IMR-90 (cell line): ENCODE results near the gene SLC9A5. TPM values are rescaled to one million over a fixed set of nuclear protein-coding genes. Genes with fewer than 3 reads are reported as not detected.

Source experiments
- ATAC-seq: fragments of 200-7000 bp; cut with Tn5 transposase; 2 replicates; pipeline ENCODE4 v1.9.1; 2020; ENCODE audit warnings: low read depth, mild to moderate bottlenecking, moderate library complexity
- BruUV-seq: library from RNA; stranded (reverse); fragments of 400-500 nt; replicated peaks from 2 replicates; lab custom pipeline; 2021; lab: Mats Ljungman, UMichigan
- CTCF ChIA-PET: fragments of 300-600 bp; formaldehyde crosslinking; extraction: SDS; loops from one replicate; lab custom pipeline; 2021; ENCODE audit warnings: antibody characterized with exemption; lab: Yijun Ruan, JAX
- POLR2A ChIA-PET: fragments of 300-600 bp; sonication (Branson Sonifier 250); formaldehyde crosslinking; loops from one replicate; lab custom pipeline; 2022; ENCODE audit warnings: antibody characterized with exemption; ENCODE audit not compliant: unreplicated experiment; lab: Charles Lee
- DNase-seq: peaks from one replicate; pipeline ENCODE4 v3.0.0; 2013
- H2AFZ ChIP-seq: replicated peaks from 2 replicates; pipeline ENCODE3; 2013; ENCODE audit warnings: low read length, mild to moderate bottlenecking; ENCODE audit not compliant: poor library complexity
- H2AK5ac ChIP-seq: 2 replicates; pipeline ENCODE4 v1.6.1; 2013; ENCODE audit warnings: low read depth, low read length, inconsistent platforms
- H2AK9ac ChIP-seq: replicated peaks from 2 replicates; pipeline ENCODE3; 2013; ENCODE audit warnings: mild to moderate bottlenecking, low read depth, low read length, moderate library complexity; ENCODE audit not compliant: poor library complexity
- H2BK120ac ChIP-seq: 2 replicates; pipeline ENCODE4 v1.6.1; 2013; ENCODE audit warnings: low read depth, low read length, inconsistent platforms
- H2BK15ac ChIP-seq: 3 replicates; pipeline ENCODE4 v1.6.1; 2013; ENCODE audit warnings: low read depth, low read length, inconsistent platforms
- H2BK20ac ChIP-seq: 2 replicates; pipeline ENCODE4 v1.6.1; 2013; ENCODE audit warnings: low read depth, mild to moderate bottlenecking, inconsistent platforms, low read length, moderate library complexity
- H2BK5ac ChIP-seq: 2 replicates; pipeline ENCODE4 v1.6.1; 2013; ENCODE audit warnings: mild to moderate bottlenecking, low read depth, low read length, inconsistent platforms; ENCODE audit not compliant: poor library complexity, severe bottlenecking
- H3K14ac ChIP-seq: replicated peaks from 2 replicates; pipeline ENCODE4 v1.6.1; 2013; ENCODE audit warnings: low read depth, low read length, inconsistent platforms
- H3K18ac ChIP-seq: 2 replicates; pipeline ENCODE4 v1.6.1; 2013; ENCODE audit warnings: low read depth, low read length, control low read depth
- H3K23ac ChIP-seq: 2 replicates; pipeline ENCODE4 v1.6.1; 2013; ENCODE audit warnings: low read depth, low read length, inconsistent platforms
- H3K27ac ChIP-seq: 2 replicates; pipeline ENCODE4 v1.5.1; 2013; ENCODE audit warnings: mild to moderate bottlenecking, control low read depth, low read length; ENCODE audit not compliant: insufficient read depth
- H3K27me3 ChIP-seq: 2 replicates; pipeline ENCODE4 v1.6.1; 2013; ENCODE audit warnings: low read length; ENCODE audit not compliant: control insufficient read depth, insufficient read depth
- H3K36me3 ChIP-seq: 2 replicates; pipeline ENCODE4 v1.6.1; 2013; ENCODE audit warnings: low read length, mixed read lengths; ENCODE audit not compliant: control insufficient read depth, insufficient read depth
- H3K4ac ChIP-seq: 2 replicates; pipeline ENCODE4 v1.6.1; 2013; ENCODE audit warnings: low read depth, low read length, inconsistent platforms
- H3K4me1 ChIP-seq: 2 replicates; pipeline ENCODE4 v1.6.1; 2013; ENCODE audit warnings: low read length, mixed read lengths; ENCODE audit not compliant: control insufficient read depth, insufficient read depth
- H3K4me2 ChIP-seq: 2 replicates; pipeline ENCODE4 v1.6.1; 2013; ENCODE audit warnings: low read depth, mild to moderate bottlenecking, control low read depth, low read length, moderate library complexity
- H3K4me3 ChIP-seq: 2 replicates; pipeline ENCODE4 v1.5.1; 2013; ENCODE audit warnings: low read depth, mild to moderate bottlenecking, control low read depth, low read length, moderate library complexity; ENCODE audit not compliant: insufficient read depth
- H3K56ac ChIP-seq: 2 replicates; pipeline ENCODE4 v1.6.1; 2013; ENCODE audit warnings: low read length, inconsistent platforms; ENCODE audit not compliant: insufficient read depth; ENCODE audit errors: extremely low read depth
- H3K79me1 ChIP-seq, 2 experiments: 2 replicates each; pipeline ENCODE4 v1.6.1; 2013; ENCODE audit warnings: low read length in 2 of 2, inconsistent platforms in 1 of 2, low read depth in 1 of 2
- H3K9ac ChIP-seq: 2 replicates; pipeline ENCODE4 v1.6.1; 2013; ENCODE audit warnings: low read depth, low read length, control low read depth
- H3K9me1 ChIP-seq: 2 replicates; pipeline ENCODE4 v1.6.1; 2013; ENCODE audit warnings: low read length, inconsistent platforms; ENCODE audit not compliant: insufficient read depth
- H3K9me3 ChIP-seq: 2 replicates; pipeline ENCODE4 v1.6.1; 2013; ENCODE audit warnings: low read length; ENCODE audit not compliant: control insufficient read depth, insufficient read depth
- H4K20me1 ChIP-seq: 2 replicates; pipeline ENCODE4 v1.6.1; 2013; ENCODE audit warnings: low read length, inconsistent platforms; ENCODE audit not compliant: insufficient read depth
- H4K5ac ChIP-seq: 2 replicates; pipeline ENCODE4 v1.6.1; 2013; ENCODE audit warnings: mild to moderate bottlenecking, low read depth, low read length, control low read depth
- H4K8ac ChIP-seq, 2 experiments: 2 replicates each; pipeline ENCODE4 v1.6.1; 2013; ENCODE audit warnings: low read depth in 2 of 2, low read length in 2 of 2, control low read depth in 1 of 2, inconsistent platforms in 1 of 2
- H4K91ac ChIP-seq: 2 replicates; pipeline ENCODE4 v1.6.1; 2013; ENCODE audit warnings: low read depth, low read length, inconsistent platforms; ENCODE audit not compliant: insufficient read depth
- CHD1 ChIP-seq: IDR thresholded peaks from 2 replicates; pipeline ENCODE4 v1.6.1; 2012; ENCODE audit warnings: low read depth, low read length, improper control_type of control experiment
- MAZ ChIP-seq: IDR thresholded peaks from 2 replicates; pipeline ENCODE4 v1.6.1; 2012; ENCODE audit warnings: low read depth, mild to moderate bottlenecking, low read length, improper control_type of control experiment, moderate library complexity, borderline replicate concordance
- NFE2L2 ChIP-seq: fragments of 150-350 bp; IDR thresholded peaks from 2 replicates; pipeline ENCODE4 v1.6.1; 2016; ENCODE audit warnings: low read depth, mild to moderate bottlenecking, low read length
- SMC3 ChIP-seq: fragments of 150-350 bp; IDR thresholded peaks from 2 replicates; pipeline ENCODE4 v1.6.1; 2016; ENCODE audit warnings: low read depth, mild to moderate bottlenecking, antibody characterized with exemption, low read length, moderate library complexity
- WGBS, 2 experiments: methylation state at CpG; one replicate each; pipeline versions ENCODE4 v1.1.5 to v1.1.7; 2013; ENCODE audit warnings: missing lambda C conversion rate in 2 of 2; ENCODE audit not compliant: insufficient read length in 1 of 2; ENCODE audit errors: extremely low coverage in 2 of 2; 5-methylcytosine and 5-hydroxymethylcytosine counted together
- dilution Hi-C: fragments of 300-500 bp; cut with HindIII; formaldehyde crosslinking; loops from one replicate; pipeline ENCODE4 v1.14.3; 2018; ENCODE audit warnings: low sequenced_read_pairs; ENCODE audit not compliant: unreplicated experiment
- in situ Hi-C: fragments of 300-500 bp; cut with MboI; formaldehyde crosslinking; loops from 3 replicates; pipeline ENCODE4 v1.14.3; 2019; ENCODE audit warnings: low sequenced_read_pairs, inconsistent platforms, mixed read lengths
- intact Hi-C: fragments of 100-400 bp; cut with micrococcal nuclease; formaldehyde crosslinking; loops from 2 replicates; pipeline ENCODE4 v1.10.0; 2022
- polyA plus RNA-seq, 3 experiments: library from polyadenylated mRNA; depleted of rRNA; stranded (reverse); fragments of >200 nt; gene quantifications; 2 replicates each; pipeline ENCODE4 v1.2.3, GENCODE V29; 2012; ENCODE audit warnings: low replicate concordance in 1 of 3
- total RNA-seq: library from RNA; depleted of rRNA; stranded (reverse); fragments of >200 nt; gene quantifications from 2 replicates; pipeline ENCODE4 v1.2.3, GENCODE V29; 2012
- TF ChIP-seq, protein P1 (sequence below): fragments of 150-350 bp; IDR thresholded peaks from 2 replicates; pipeline ENCODE4 v1.6.1; 2017; ENCODE audit warnings: mild to moderate bottlenecking, antibody characterized with exemption, low read length, low read depth
- TF ChIP-seq, protein P2 (sequence below): conservative IDR thresholded peaks from 2 replicates; pipeline ENCODE4 v1.5.1; 2012; ENCODE audit warnings: mild to moderate bottlenecking, low read depth, low read length, improper control_type of control experiment

The SLC9A5 gene
- total and polyA plus RNA-seq, 2 of the 4 experiments (the other 2 are of a cell fraction) = 1.8 to 5.7 TPM

DNA sequence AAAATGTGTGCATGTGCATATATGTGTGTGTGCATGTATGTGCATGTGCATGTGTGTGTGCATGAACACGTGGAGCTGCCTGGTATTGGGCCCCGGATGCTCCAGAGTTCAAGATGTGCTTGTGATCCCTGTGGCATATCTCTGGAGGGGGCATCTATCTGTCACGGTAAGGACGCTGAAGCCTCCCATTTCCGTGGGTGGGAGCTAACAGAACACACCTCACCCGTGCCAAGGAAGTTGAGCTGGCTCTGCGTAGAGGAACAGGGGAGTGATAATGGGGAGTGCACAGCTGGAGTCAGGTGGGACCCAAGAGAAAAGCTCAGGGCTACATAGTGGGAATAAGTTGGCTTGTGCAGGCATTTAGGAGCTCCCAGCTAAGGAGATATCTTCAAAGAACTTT is 37.1 kb upstream of the SLC9A5 start:
- H3K27ac ChIP-seq = no peak overlapping the region
- no peak overlapping the region for H2BK120ac ChIP-seq
- no peak overlapping the region for H3K4ac ChIP-seq
- no TSS peak for BruUV-seq
- no peak overlapping the region for H2BK15ac ChIP-seq
- ChIA-PET POLR2A (no interaction called here), CTCF (interaction anchor here (1.5 kb wide), 1 partner anchor 14 kb away, joined by 3 read pairs; no protein-coding TSS in a partner anchor)
- H3K23ac ChIP-seq = no peak overlapping the region
- intact Hi-C loops (no loop called here), in situ Hi-C loops (no loop called here), dilution Hi-C loops (no loop called here)
- H3K9me3 ChIP-seq = no peaks in the 10 kb centered on the region
- ATAC-seq = no peak
- no peak overlapping the region for H3K4me3 ChIP-seq
- peaks cover 20% of the 10 kb centered on the region for H3K9me1 ChIP-seq
- no peak overlapping the region for H3K9ac ChIP-seq
- H2AK5ac ChIP-seq = no peak overlapping the region
- no peak overlapping the region for H3K56ac ChIP-seq
- 80% methylated on average over 2 of the region's 7 CpGs; no CpG with 5 or more reads in 1 of the 2 experiments for WGBS, 2 experiments
- no peak overlapping the region for H2BK20ac ChIP-seq
- H3K14ac ChIP-seq = no peak overlapping the region
- TF ChIP-seq, protein P1, sequence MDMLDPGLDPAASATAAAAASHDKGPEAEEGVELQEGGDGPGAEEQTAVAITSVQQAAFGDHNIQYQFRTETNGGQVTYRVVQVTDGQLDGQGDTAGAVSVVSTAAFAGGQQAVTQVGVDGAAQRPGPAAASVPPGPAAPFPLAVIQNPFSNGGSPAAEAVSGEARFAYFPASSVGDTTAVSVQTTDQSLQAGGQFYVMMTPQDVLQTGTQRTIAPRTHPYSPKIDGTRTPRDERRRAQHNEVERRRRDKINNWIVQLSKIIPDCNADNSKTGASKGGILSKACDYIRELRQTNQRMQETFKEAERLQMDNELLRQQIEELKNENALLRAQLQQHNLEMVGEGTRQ = no peak
- TF ChIP-seq MAZ (no peak), CHD1 (no peak), SMC3 (no peak), NFE2L2 (no peak)
- TF ChIP-seq, protein P2, sequence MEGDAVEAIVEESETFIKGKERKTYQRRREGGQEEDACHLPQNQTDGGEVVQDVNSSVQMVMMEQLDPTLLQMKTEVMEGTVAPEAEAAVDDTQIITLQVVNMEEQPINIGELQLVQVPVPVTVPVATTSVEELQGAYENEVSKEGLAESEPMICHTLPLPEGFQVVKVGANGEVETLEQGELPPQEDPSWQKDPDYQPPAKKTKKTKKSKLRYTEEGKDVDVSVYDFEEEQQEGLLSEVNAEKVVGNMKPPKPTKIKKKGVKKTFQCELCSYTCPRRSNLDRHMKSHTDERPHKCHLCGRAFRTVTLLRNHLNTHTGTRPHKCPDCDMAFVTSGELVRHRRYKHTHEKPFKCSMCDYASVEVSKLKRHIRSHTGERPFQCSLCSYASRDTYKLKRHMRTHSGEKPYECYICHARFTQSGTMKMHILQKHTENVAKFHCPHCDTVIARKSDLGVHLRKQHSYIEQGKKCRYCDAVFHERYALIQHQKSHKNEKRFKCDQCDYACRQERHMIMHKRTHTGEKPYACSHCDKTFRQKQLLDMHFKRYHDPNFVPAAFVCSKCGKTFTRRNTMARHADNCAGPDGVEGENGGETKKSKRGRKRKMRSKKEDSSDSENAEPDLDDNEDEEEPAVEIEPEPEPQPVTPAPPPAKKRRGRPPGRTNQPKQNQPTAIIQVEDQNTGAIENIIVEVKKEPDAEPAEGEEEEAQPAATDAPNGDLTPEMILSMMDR = no peak
- no peak for DNase-seq
- H2AFZ ChIP-seq = no peak overlapping the region
- 0 out of 2 replicates have a peak, but pooled peaks cover 6% of the 10 kb centered on the region for H4K20me1 ChIP-seq
- H3K4me2 ChIP-seq = no peak overlapping the region
- H2AK9ac ChIP-seq = no peak overlapping the region
- no peak overlapping the region for H2BK5ac ChIP-seq
- H4K8ac ChIP-seq = no peak overlapping the region
- H3K4me1 ChIP-seq = peaks cover 8% of the 10 kb centered on the region
- no peak overlapping the region for H4K91ac ChIP-seq
- H3K36me3 ChIP-seq = no peaks in the 10 kb centered on the region
- H3K27me3 ChIP-seq = no peaks in the 10 kb centered on the region
- H3K18ac ChIP-seq = no peak overlapping the region
- H3K79me1 ChIP-seq = peaks cover 0 to 9% of the 10 kb centered on the region in 2 experiments; a peak in 1 of 4 replicates
- H4K5ac ChIP-seq = no peak overlapping the region
